CD4-positive, alpha-beta T cell treated with Interleukin-15 for 1 hour (primary cell): ENCODE measurements around the gene PLSCR5.

Source experiments
- DNase-seq: peaks from one replicate; pipeline ENCODE4 v3.0.0-alpha.2; 2020

Gene PLSCR5

DNA sequence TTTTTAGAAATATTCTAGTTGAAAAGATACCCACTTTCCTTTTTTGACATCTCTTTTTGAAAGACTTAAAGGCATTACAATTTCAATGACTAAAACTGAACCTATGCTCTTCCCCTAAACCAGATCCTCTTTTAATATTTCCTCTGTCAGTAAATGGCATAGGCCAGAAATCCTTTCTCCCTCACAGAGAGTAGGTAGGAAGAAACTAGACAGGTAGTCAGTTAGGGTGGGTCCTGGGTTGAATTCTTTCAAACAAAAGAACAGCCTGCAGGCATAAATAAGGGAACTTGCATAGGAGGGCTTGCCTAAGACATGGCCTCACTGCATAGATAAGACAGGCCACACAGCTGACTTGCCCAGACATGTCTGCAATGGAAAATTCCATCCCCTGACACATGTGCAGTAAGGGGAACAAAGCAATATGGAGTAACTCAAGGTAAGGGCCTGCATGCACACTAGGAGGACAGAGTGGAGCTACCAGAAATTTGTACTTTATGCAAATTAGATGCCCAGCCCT lies 23.1 kb downstream of the PLSCR5 start:
- DNase-seq: no peak

DNA sequence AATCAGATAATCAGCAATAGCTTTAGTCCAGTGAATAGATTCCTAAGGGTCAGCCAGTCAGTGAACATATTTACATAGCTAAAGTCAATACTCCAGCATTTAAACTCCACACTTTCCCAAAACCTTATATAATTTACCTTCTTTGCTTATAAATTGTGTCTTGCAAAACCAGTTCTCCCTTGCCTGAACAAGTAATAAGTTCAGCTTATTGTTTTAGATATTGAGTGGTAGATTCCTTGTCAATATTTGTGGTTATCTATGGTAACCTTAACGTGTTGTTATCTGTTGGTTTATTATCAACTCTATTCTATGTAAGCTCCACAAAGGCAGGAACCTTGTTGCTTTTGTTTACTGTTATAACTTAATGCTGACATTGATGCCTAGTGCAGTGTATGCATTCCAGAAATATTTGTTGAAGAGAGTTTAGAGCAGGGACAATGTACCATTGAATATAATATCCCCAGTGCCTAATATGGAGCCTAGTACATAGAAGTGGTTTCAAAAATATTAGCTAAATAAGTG lies 24.0 kb downstream of the PLSCR5 start:
- DNase-seq: no peak

GRCh38 chr3:146577662-146578061 lies 27.5 kb downstream of the PLSCR5 start:
- DNase-seq: no peak

DNA sequence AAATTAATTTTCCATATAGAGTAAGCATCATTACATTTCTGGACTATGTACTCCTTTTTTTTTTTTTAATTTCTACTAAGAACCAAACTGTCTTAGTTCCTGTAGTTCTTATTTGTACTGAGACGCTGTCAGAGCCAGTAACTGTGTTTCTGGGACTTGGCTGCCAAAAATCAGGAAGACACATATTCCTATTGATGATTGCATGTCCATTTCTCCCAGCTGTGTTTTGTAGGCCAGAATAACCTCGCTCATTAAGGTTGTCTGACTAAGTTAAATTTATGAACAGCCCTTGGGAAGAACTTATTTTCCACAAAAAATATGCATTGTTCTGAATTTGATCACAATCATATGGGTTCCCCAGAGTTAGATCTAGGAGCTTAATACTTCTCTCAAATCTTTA lies 29.5 kb downstream of the PLSCR5 start:
- DNase-seq: no peak

GRCh38 chr3:146574173-146574572 lies 31.0 kb downstream of the PLSCR5 start:
- no peak for DNase-seq

- DNase-seq: no peak
These were observed 35.8 kb downstream of the PLSCR5 start for GRCh38 chr3:146569314-146569713.

DNA sequence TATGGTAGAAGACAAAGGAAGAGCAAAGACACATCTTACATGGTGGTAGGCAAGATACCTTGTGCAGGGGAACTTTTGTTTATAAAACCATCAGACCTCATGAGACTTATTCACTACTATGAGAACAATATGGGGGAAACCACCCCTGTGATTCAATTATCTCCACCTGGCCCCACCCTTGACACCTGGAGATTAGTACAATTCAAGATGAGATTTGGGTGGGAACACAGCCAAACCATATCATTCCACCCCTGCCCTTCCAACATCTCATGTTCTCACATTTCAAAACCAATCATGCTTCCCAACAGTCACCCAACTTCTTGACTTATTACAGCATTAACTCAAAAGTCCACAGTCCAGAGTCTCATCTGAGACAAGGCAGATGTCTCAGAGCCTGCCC lies 39.0 kb downstream of the PLSCR5 start:
- DNase-seq: no peak

GRCh38 chr3:146561879-146562278 lies 43.3 kb downstream of the PLSCR5 start:
- no peak for DNase-seq

- DNase-seq: no peak
These were observed 43.7 kb downstream of the PLSCR5 start for GRCh38 chr3:146561463-146561862.

DNA sequence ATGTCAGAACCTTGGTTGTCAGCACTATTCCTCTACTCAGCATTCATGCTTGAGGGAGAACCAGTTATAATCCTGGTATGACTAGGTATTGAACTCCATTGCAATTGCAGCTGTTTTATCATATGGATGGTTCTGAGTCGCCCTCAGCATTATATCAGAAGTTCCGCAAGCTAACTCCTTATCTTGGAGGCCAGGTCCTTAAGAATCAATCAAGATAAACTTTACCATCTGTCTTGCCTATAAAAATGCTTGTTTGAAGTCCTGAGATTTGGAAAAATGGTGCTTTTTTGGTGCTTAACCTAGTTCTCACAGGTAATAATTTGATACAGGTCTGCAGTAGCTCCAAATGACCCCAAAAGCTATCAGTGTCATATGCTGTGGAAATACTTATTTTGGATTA lies 44.5 kb downstream of the PLSCR5 start:
- no peak for DNase-seq

DNA sequence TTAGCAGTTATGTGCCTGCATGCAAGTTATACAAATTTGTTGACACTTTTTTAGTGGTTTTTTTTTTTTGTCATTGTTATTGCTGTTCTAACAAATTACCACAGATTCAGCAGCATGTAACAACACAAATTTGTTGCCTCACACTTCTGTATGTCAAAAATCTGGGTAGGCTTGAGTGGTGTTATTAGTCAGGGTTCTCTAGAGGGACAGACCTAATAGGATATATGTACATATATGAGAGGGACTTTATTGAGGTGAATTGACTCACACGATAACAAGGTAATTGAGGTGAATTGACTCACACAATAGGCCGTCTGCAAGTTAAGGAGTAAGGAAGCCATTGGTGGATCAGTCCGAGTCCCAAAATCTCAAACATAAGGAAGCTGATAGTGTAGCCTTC lies 45.8 kb downstream of the PLSCR5 start:
- DNase-seq: no peak

GRCh38 chr3:146558781-146559180 lies 46.4 kb downstream of the PLSCR5 start:
- DNase-seq: no peak

- no peak for DNase-seq
These were observed 47.4 kb downstream of the PLSCR5 start for GRCh38 chr3:146557745-146558144.

DNA sequence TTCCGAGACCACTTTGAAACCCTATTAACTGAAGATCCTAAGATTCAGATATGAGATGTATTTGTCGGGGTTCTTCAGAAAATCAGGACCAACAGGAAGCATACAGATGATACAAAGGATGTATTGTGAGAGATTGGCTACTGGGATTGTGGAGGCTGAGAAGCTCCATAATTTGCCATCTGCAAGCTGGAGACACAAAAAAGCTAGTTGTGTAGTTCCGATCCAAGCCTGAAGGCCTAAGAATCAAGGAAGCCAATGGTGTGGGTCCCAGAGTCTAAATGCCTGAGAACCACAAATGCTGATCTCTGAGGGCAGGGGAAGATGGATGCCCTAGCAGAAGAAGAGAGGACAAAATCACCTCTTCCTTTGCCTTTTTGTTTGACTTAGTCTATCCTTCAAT lies 49.8 kb downstream of the PLSCR5 start:
- no peak for DNase-seq

GRCh38 chr3:146554151-146554760 lies 50.9 kb downstream of the PLSCR5 start:
- no peak for DNase-seq

DNA sequence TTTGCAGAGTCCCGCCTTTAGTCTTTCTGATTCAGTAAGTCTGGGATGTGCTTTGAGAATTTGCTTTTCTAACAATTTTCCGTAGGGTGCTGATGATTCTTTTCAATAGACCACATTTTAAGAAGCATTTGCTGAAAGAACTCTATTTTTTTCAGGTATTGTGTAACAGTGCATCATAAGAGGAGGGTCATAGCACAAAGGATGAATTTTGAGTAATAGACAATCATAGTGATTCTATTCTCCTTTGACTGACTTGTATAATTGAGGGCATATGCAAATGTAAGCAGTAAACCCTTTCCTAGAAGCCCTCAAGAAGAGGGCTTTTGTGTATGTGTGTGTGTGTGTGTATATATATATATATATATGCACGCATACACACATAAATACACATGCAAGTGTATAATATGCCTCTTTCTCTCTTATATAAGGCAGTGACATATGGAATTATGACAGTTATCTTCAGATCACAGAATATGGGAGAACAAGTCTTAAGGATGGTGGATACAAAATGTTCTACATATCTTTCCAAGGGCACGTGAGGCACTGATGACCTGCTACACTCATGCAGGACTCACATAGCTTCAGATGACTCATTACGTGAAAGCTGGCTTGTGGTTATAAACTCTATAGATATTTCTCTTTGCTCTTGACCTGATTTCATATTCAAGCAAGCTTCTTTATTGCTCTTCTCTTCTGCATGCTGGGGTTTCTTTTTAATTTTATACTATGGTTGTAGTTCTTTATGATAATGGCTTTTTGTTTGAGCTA lies 54.2 kb downstream of the PLSCR5 start:
- no peak for DNase-seq

GRCh38 chr3:146550070-146550615 lies 55.0 kb downstream of the PLSCR5 start:
- no peak for DNase-seq

- DNase-seq: no peak
These were observed 57.8 kb downstream of the PLSCR5 start for GRCh38 chr3:146547235-146547835.

GRCh38 chr3:146546366-146546965 lies 58.7 kb downstream of the PLSCR5 start:
- no peak for DNase-seq

GRCh38 chr3:146544929-146545528 lies 60.1 kb downstream of the PLSCR5 start:
- DNase-seq: no peak

DNA sequence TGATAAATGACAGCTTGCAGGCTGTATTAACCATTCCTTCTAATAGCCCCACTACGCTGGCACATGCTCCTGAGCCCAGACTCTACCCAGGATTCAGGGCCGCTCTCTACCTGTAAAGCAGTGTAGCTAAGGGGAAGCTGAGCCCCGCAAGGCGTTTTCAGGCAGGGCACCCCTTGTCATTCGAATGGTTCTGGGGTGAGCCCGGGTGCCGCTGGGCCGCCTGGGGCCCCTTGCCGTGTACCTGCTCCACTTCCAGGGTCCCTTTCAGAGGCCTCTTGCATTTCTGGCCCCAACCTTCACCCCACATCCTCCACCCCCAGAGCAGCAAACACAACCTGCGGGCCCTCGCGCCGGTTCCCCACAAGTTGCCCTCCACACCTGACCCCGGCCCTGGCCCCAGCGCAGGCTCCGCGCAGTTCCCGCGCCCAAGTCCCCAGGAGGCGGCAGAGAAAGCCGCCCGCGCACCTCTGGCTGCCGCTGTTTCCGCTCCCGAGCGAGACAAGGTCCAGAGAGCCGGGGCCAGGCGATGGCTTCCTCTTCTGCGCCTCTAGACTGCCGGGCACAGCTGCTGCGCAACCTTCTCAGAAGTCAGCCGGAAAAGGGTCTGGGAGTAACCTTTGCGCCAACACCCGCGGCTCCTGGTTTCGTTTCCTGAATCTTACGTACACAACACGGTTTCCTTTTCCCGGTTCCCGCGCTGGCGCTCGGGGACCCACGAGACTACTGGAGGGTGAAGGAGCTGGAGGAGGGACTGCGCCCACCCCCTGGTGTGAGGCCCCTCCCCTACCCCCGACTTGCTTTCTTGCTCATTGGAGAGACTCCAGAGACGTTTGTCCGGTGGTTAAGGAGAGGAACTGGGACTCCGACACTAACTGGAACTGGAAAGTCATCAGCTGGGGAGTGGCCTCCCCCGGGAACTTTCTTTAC lies 60.9 kb downstream of the PLSCR5 start, which contains the start of gene PLSCR1:
Gene PLSCR1, minus strand, starts transcription at position 606 of the 927 bp plus-strand sequence. CDS start 8,055 bp downstream, outside the sequence.
- DNase-seq: peak; percentile 88
